GM12875 (cell line): ENCODE data around the gene PPP1R12A.
"Not testable (repeated sequence)": the region's sequence is repeated elsewhere in the genome, so short reads cannot be mapped to it uniquely, and the experiment has no call there.

Source experiments
- H3K4me3 ChIP-seq: one replicate; pipeline ENCODE4 v1.5.1; 2011; ENCODE audit warnings: low read depth, low read length, control low read depth
- TF ChIP-seq, protein P1 (sequence below): IDR thresholded peaks from 2 replicates; pipeline ENCODE4 v1.5.1; 2011; ENCODE audit warnings: low read depth, mild to moderate bottlenecking, control low read depth, inconsistent platforms, low read length, moderate library complexity, borderline replicate concordance; ENCODE audit not compliant: insufficient read depth

PPP1R12A gene

DNA sequence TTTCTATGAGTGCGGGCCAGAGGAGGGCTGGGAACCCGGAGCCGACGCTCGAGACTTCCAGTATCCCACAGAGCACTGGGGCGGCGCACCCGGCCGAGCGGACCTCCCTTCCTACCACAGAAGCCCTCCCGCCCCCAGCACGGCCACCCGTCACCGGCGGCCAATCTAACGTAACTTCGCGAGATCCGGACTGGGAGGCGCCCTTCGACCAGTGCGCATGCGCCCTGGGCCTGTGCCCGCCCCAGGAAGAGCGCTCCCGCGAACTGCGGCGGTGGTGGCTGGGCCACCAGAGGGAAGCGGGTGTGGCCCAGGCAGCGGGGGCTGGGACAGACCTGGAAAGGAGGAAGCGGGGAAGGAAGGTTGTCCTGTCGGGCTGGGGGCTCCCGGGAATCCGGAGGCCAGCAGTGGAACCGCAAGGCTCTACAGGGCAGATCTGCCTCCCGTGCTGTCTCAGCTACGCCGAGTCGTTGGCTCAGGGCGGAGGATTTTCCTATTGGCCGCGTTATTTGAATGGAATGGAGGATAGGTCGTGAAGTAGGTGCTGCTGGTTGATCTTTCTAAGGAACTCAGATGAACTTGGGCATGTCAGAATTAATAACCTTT is at the start of gene PPP1R12A:
Gene PPP1R12A, minus strand, starts transcription at position 77 of the 603 bp plus-strand sequence. CDS start 166 bp downstream, outside the sequence.
- peak within 1 kb of the TSS; percentile 100 for H3K4me3 ChIP-seq
- TF ChIP-seq, protein P1, sequence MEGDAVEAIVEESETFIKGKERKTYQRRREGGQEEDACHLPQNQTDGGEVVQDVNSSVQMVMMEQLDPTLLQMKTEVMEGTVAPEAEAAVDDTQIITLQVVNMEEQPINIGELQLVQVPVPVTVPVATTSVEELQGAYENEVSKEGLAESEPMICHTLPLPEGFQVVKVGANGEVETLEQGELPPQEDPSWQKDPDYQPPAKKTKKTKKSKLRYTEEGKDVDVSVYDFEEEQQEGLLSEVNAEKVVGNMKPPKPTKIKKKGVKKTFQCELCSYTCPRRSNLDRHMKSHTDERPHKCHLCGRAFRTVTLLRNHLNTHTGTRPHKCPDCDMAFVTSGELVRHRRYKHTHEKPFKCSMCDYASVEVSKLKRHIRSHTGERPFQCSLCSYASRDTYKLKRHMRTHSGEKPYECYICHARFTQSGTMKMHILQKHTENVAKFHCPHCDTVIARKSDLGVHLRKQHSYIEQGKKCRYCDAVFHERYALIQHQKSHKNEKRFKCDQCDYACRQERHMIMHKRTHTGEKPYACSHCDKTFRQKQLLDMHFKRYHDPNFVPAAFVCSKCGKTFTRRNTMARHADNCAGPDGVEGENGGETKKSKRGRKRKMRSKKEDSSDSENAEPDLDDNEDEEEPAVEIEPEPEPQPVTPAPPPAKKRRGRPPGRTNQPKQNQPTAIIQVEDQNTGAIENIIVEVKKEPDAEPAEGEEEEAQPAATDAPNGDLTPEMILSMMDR, result 0 out of 2 replicates have a peak, but pooled peaks have one; percentile 1

DNA sequence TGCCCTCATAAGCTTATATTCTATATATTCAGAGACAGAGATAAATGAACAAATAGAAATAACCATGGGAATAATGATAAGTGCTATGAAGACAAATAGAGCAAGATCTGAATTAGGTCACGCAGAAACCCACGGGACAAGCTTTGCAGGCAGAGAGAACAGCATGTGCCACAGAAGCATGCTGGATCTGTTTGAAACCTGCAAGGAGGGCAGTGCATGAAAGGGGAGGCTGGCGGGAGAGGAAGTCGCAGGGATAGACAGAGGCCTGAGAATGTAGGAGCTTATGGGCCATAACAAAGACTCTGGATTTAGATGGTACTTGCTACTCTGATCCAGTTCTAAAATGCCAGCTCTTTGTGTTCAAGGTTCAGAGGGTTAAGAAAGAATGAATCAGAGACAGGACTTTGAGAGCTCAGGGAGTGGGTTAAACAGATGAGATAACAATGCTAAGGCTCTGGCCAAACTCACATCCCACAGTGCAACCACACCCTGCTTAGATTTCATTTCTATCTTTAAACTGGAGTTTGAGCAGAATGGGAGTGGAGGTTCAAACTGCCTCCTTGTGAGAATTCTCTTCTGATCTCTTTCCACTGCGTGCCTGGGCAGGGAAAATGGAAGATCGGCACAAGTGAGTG is 49.2 kb upstream of the PPP1R12A start:
- TF ChIP-seq, protein P1, result no peak
- no peak overlapping the region for H3K4me3 ChIP-seq

DNA sequence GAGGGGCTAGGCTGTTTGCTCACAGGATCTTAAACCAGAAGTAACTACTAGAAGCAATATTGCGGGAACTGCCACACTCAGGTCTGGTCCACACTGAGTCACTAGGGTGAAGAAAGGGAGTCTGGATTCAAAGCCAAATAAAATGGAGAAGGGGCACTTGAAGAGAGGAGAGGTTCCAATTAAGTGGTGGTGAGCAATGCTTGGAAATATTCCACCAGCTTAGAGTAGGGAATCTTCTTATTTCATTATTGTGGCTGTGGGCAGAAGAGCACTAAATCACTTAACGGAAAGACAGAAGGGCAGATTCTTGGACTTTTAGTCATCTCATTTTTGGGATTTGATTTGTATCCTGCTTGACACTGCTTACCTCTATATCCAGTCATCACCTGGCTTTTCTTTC is 48.6 kb upstream of the PPP1R12A start:
- TF ChIP-seq, protein P1, result no peak
- H3K4me3 ChIP-seq, result no peak overlapping the region

DNA sequence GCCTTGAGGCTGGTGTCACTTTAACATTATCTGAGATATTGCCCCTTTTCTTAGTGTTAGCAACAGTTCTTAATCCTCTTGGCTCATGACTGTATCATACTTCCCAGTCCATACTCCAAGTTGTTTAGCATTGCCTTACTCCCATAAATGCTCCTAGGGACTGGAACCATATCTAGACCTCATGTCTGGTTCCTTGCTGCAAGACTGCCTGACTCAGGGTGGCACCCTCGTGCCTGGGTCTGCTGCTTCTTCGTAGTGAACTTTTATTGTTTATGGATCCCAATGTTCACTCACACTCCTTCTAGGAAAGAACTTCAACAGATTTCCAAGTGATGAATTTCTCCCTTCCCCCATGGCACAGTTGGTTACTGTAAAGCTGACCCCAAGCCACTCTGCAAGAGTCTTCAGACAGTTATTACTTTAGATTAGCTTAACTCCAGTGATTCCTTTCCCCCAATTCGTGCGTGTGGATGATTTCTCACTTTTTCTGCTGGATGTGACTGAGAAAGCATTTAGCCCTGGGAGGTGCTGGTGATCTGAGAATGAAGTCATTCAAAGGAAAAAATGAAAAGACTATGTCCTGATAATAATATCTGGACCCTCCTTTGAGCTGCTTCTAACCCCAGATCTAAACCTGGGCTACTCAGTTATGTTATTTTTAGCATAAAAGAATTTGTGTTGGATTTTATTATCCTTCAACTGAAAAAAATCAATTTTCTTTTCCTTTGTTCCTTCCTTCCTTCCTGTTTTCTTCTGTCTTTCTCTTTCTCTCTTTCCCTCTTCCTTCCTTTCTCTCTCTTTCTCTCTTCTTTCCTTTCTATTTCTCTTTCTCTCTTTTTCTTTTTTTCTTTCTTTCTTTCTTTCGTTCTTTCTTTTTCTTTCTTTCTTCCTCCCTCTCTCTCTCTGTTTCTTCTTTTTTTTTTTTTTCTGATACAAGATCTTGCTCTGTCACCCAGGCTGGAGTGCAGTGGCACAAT is 47.5 kb upstream of the PPP1R12A start:
- H3K4me3 ChIP-seq, result no peak overlapping the region
- TF ChIP-seq, protein P1, result no peak

DNA sequence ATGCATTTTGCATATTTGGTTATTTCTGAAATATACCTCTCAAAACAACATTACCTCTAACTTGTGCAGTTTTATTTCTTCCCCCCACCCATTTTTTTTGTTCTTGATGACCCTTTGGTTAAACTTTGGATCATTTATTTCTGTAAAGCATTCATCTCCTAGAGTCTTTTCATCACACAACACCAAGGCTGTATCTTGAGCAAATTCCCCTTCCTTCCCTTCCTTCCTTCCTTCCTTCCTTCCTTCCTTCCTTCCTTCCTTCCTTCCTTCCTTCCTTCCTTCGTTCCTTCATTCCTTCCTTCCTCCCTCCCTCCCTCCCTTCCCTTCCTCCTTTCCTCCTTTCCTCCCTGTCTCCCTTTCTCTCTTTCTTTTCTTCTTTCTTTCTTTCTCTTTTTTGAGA is 43.8 kb upstream of the PPP1R12A start:
- H3K4me3 ChIP-seq, result no peak overlapping the region
- TF ChIP-seq, protein P1, result no peak

DNA sequence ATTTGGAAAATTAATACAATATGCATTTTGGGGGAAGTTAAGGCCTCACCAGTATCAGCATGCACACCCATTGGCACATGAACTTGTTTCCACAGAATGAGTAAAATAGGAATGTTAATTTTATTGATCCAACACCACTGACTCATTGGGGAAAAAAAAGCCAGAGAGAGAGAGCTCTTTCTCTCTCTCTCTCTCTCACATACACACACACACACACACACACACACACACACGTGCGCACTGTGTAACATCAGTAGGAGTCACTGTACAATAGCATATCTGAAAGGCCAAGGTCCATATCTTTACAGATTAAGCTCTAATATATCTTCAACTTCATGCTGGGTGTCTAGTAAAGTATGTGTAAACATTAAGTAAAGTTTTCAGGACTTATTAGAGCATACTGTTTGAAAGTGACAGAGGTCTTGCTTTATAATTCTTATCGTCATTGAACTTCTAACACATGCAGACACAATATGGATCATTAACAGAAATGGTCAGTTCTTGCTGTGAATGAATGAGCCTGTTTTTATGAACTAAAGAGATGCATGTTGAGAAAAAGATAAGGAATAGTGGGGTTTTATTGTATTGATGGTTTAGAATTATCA is 43.1 kb upstream of the PPP1R12A start:
- H3K4me3 ChIP-seq, result not testable (repeated sequence)

DNA sequence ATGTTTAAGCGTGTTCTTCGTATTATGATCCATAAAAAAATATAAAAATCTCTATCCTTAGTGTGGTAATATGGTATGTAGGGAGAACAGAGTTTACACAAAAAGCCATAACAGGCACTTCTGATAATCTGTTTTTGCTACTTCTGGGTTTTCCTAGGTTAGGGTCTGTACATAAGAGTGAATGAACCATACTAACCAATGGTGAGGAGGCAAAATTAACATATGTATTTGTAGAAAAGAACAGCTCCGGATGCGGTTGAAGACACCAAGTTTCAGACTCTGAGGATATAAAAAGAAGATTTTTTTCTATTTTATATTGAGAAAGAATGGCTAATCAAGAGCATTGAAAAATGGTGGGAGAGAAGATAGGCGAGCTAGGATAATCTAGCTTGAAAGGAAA is 40.2 kb upstream of the PPP1R12A start:
- H3K4me3 ChIP-seq, result no peak overlapping the region
- TF ChIP-seq, protein P1, result no peak
